Endothelial cell of umbilical vein (primary cell): Measurements from ENCODE around the gene RBMS3.

Experiments
- CTCF ChIP-seq, 2 donors: IDR thresholded peaks; 1 replicate in 1 of 2; 2 replicates in 1 of 2; pipeline ENCODE4 v1.5.1; 2011; ENCODE audit warnings: low read length in 2 of 2, mild to moderate bottlenecking in 2 of 2, moderate library complexity in 2 of 2, control low read depth in 1 of 2, inconsistent platforms in 1 of 2, low read depth in 1 of 2; ENCODE audit not compliant: insufficient read depth in 1 of 2; ENCODE audit errors: extremely low read depth in 1 of 2
- EZH2 ChIP-seq: IDR thresholded peaks from 2 replicates; pipeline ENCODE4 v1.6.1; 2012; ENCODE audit warnings: borderline replicate concordance, low read depth, mild to moderate bottlenecking, moderate library complexity, low read length, inconsistent platforms; ENCODE audit not compliant: severe bottlenecking
- MAX ChIP-seq: IDR thresholded peaks from 2 replicates; pipeline ENCODE4 v1.6.1; 2011; ENCODE audit not compliant: insufficient read depth, insufficient read length
- POLR2A ChIP-seq: IDR thresholded peaks from 2 replicates; pipeline ENCODE4 v1.6.1; 2012; ENCODE audit warnings: low read depth, mild to moderate bottlenecking, control low read depth, low read length

GRCh38 chr3:29438580-29438979 is 157.7 kb downstream of the RBMS3 start:
- TF ChIP-seq CTCF (IDR thresholded peaks at IDR 0.05; ENCODE audit: extremely low read depth in 1 of 2, insufficient read depth in 1 of 2, low read depth in 1 of 2, low read length in 2 of 2) = no peak
- TF ChIP-seq POLR2A = no peak
- TF ChIP-seq EZH2 = no peak
- no peak for TF ChIP-seq MAX
